ENCODE measurements around the gene SRSF2. TPM values are rescaled to one million over a fixed set of nuclear protein-coding genes. Genes with fewer than 3 reads are reported as not detected.

The SRSF2 gene
- total and polyA plus RNA-seq, 11 donors: 67.0 to 155 (median 79.5) TPM

GRCh38 chr17:76735586-76736348 is 1.4 kb downstream of the SRSF2 start:
- DNase-seq (no peak), ATAC-seq (no peak)
- WGBS, 4 donors: 1% methylated on average over 19 to 20 of the region's 20 CpGs
- peaks cover 0 to 55% (median 51%) of the 10 kb centered on the region in 9 donors for H3K36me3 ChIP-seq
- intact Hi-C loops (cut with DNase I): loop anchor here in 1 of 10 donors (10.0 kb wide), 1 partner anchor 51 kb away; no protein-coding TSS in a partner anchor
- peak overlapping the region; percentile 97 to 100 (median 99) for H3K27ac ChIP-seq
- no peaks in the 10 kb centered on the region for H3K27me3 ChIP-seq
- TF ChIP-seq POLR2A (IDR thresholded peaks at IDR 0.05) (no peak), CTCF (IDR thresholded peaks at IDR 0.05) (no peak)
- no peaks in the 10 kb centered on the region for H3K9me3 ChIP-seq
- H3K4me3 ChIP-seq: peak overlapping the region; percentile 71 to 100 (median 94)
- H3K4me1 ChIP-seq: peaks cover 5 to 78% (median 50%) of the 10 kb centered on the region in 12 donors

GRCh38 chr17:76735006-76735405 is 2.1 kb downstream of the SRSF2 start:
- ATAC-seq: no peak
- intact Hi-C loops (cut with DNase I): loop anchor here in 1 of 10 donors (10.0 kb wide), 1 partner anchor 50 kb away; no protein-coding TSS in a partner anchor
- H3K27ac ChIP-seq: peak overlapping the region in 8 of 12 donors; percentile 3 to 100 (median 99)

GRCh38 chr17:76734080-76734840 is 2.9 kb downstream of the SRSF2 start:
- intact Hi-C loops (cut with DNase I): loop anchor here in 1 of 10 donors (10.0 kb wide), 1 partner anchor 49 kb away; no protein-coding TSS in a partner anchor
- Histone ChIP-seq H3K9me3 (no peaks in the 10 kb centered on the region), H3K27ac (peak overlapping the region in 7 of 12 donors; percentile 31 to 100 (median 99)), H3K4me1 (peaks cover 5 to 71% (median 47%) of the 10 kb centered on the region in 12 donors), H3K36me3 (peaks cover 0 to 67% (median 58%) of the 10 kb centered on the region in 9 donors), H3K4me3 (peak overlapping the region in 10 of 12 donors; percentile 4 to 100 (median 94)), H3K27me3 (no peaks in the 10 kb centered on the region)
- WGBS, 4 donors: 13 to 24% (median 19%) methylated on average over 8 of the region's 8 CpGs
- ATAC-seq: no peak
- TF ChIP-seq CTCF (IDR thresholded peaks at IDR 0.05) (no peak), POLR2A (IDR thresholded peaks at IDR 0.05) (no peak)
- no peak for DNase-seq

More at GRCh38 chr17:76735006-76735405, 2.1 kb downstream of the SRSF2 start:
- no peaks in the 10 kb centered on the region for H3K27me3 ChIP-seq
- H3K36me3 ChIP-seq: peaks cover 0 to 60% (median 57%) of the 10 kb centered on the region in 9 donors
- H3K9me3 ChIP-seq: no peaks in the 10 kb centered on the region
- 12 to 18% (median 14%) methylated on average over 5 of the region's 5 CpGs for WGBS, 4 donors
- no peak for TF ChIP-seq POLR2A (IDR thresholded peaks at IDR 0.05)
- no peak for TF ChIP-seq CTCF (IDR thresholded peaks at IDR 0.05)
- H3K4me3 ChIP-seq: peak overlapping the region in 11 of 12 donors; percentile 4 to 100 (median 94)
- DNase-seq: no peak
- peaks cover 5 to 75% (median 48%) of the 10 kb centered on the region in 12 donors for H3K4me1 ChIP-seq
